GM10248 (cell line): ENCODE data around the gene ZNF557.

Source experiments
- CTCF ChIA-PET: fragments of 300-600 bp; sonication (Branson Sonifier 250); formaldehyde crosslinking; extraction: SDS; loops from one replicate; lab custom pipeline; 2021; ENCODE audit warnings: antibody characterized with exemption; lab: Yijun Ruan, JAX
- POLR2A ChIA-PET: fragments of 350-650 bp; sonication (Branson Sonifier 250); formaldehyde crosslinking; extraction: SDS; loops from one replicate; lab custom pipeline; 2020; ENCODE audit warnings: antibody characterized with exemption; lab: Yijun Ruan, JAX
- DNase-seq: peaks from one replicate; pipeline ENCODE4 v3.0.0; 2012; ENCODE audit errors: extremely low spot score
- TF ChIP-seq, protein P1 (sequence below): IDR thresholded peaks from 2 replicates; pipeline ENCODE4 v1.5.1; 2012; ENCODE audit warnings: mild to moderate bottlenecking, low read depth; ENCODE audit errors: extremely low read depth, missing control alignments, control extremely low read depth

Gene ZNF557

GRCh38 chr19:7132054-7132453 is 62.6 kb downstream of the ZNF557 start:
- TF ChIP-seq, protein P1, sequence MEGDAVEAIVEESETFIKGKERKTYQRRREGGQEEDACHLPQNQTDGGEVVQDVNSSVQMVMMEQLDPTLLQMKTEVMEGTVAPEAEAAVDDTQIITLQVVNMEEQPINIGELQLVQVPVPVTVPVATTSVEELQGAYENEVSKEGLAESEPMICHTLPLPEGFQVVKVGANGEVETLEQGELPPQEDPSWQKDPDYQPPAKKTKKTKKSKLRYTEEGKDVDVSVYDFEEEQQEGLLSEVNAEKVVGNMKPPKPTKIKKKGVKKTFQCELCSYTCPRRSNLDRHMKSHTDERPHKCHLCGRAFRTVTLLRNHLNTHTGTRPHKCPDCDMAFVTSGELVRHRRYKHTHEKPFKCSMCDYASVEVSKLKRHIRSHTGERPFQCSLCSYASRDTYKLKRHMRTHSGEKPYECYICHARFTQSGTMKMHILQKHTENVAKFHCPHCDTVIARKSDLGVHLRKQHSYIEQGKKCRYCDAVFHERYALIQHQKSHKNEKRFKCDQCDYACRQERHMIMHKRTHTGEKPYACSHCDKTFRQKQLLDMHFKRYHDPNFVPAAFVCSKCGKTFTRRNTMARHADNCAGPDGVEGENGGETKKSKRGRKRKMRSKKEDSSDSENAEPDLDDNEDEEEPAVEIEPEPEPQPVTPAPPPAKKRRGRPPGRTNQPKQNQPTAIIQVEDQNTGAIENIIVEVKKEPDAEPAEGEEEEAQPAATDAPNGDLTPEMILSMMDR = no peak
- CTCF ChIA-PET = interaction anchor here (1.7 kb wide), 1 partner anchor 37 kb away, joined by 3 read pairs; no protein-coding TSS in a partner anchor
- DNase-seq = no peak
- POLR2A ChIA-PET = no interaction called here

DNA sequence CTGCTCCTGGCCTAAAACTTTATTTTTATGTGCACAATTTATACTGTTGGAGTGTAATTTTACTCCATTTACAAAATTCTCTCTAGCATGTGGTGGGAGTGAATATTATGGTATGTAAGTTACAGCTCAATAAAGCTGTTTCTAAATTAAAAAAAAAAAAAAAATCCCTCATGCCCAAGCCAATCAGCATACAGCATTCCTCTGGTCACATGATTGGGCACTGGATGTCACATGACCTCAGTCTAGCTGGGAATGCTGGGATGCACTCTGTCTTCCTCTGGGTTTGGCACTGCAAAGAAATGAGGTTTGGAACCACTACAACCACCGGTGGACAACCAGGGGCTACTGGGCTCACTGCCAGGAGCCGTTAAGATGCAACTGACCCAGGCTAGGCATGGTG is 67.6 kb downstream of the ZNF557 start:
- no peak for DNase-seq
- TF ChIP-seq, protein P1 = no peak
- CTCF ChIA-PET = interaction anchor here (1.0 to 1.9 kb wide), 2 partner anchors 10 to 12 kb away, joined by 6 read pairs; no protein-coding TSS in a partner anchor
- POLR2A ChIA-PET = no interaction called here
